ENCODE results near the gene PWWP2B. TPM values are rescaled to one million over a fixed set of nuclear protein-coding genes. Genes with fewer than 3 reads are reported as not detected.

PWWP2B gene
- total and polyA plus RNA-seq, 2 of the 8 experiments (the other 6 are each of a cell fraction or from before 2014, with no cell fraction given) = 5.3 to 10.8 TPM

- TF ChIP-seq BCL11A (IDR thresholded peaks at IDR 0.05; ENCODE audit: low read depth in 2 of 2, low read length in 2 of 2) = no peak
Observed at GRCh38 chr10:132414402-132415016, 17.5 kb downstream of the PWWP2B start (continued).

All from H1 (cell line).